GM12878 (cell line): ENCODE results near the gene ZNF445.

Source experiments
- CBFB ChIP-seq: IDR thresholded peaks from 2 replicates; pipeline ENCODE4 v1.6.1; 2016; ENCODE audit warnings: antibody characterized with exemption, low read depth
- EZH2 ChIP-seq: IDR thresholded peaks from 2 replicates; pipeline ENCODE4 v1.6.1; 2012; ENCODE audit warnings: low read depth, mild to moderate bottlenecking, control low read depth, inconsistent platforms, low read length, borderline replicate concordance; ENCODE audit not compliant: control insufficient read depth
- MTA3 ChIP-seq: IDR thresholded peaks from 2 replicates; pipeline ENCODE4 v1.6.1; 2012; ENCODE audit warnings: low read length, inconsistent platforms, borderline replicate concordance
- POLR2AphosphoS5 ChIP-seq: IDR thresholded peaks from 2 replicates; pipeline ENCODE4 v1.6.1; 2011; ENCODE audit warnings: mild to moderate bottlenecking, low read length, inconsistent platforms

GRCh38 chr3:44421280-44421679 is 56.2 kb downstream of the ZNF445 start:
- TF ChIP-seq EZH2 (no peak), CBFB (no peak), POLR2AphosphoS5 (no peak), MTA3 (no peak)
